Stimulated activated CD8-positive, alpha-beta memory T cell treated with anti-CD3 and anti-CD28 coated beads, Interleukin-15, amount 100 ng/mL, for 24 hours (primary cell): ENCODE measurements around the gene PLIN3.
"Not testable (repeated sequence)": the region's sequence is repeated elsewhere in the genome, so short reads cannot be mapped to it uniquely, and the experiment has no call there.

Source experiments
- DNase-seq: peaks from one replicate; pipeline ENCODE4 v3.0.0-alpha.2; 2020; ENCODE audit warnings: low read depth

Gene PLIN3

DNA sequence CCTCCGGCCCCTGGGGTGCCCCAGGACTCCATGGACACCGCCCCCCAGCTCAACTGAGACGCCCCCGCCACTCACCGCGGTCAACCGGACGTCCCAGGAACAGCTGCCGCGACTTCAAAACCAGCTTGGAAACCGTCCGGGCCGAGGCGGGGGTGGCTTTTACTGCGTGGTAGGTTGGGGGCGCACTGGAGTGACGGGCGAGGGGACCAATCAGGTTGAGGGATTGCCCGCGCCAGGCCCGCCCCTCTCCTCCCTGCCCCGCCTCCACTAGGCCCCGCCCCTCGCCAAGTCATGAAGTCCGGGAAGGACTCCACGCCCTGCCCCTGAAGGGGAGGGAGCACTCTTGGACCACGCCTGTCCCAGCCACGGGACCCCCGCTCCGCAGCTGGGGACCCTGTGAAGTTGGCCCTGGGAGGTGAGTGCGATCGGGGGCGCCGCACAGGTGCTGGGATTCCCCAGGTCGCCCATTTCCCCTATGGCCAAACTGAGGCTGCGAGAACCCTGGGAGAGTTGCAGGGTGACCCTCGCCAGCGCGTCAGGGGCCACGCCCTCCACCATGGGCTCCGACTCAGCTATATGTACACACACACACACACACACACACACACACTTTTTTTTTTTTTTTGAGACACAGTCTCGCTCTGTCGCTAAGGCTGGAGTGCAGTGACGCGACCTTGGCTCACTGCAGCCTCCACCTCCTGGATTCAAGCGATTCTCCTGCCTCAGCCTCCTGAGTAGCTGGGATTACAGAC lies at the start of gene PLIN3:
PLIN3 (minus strand) TSS at position 134 of the 752 bp plus-strand sequence. CDS start 6,273 bp downstream, outside the sequence.
- DNase-seq, result peak; percentile 92

DNA sequence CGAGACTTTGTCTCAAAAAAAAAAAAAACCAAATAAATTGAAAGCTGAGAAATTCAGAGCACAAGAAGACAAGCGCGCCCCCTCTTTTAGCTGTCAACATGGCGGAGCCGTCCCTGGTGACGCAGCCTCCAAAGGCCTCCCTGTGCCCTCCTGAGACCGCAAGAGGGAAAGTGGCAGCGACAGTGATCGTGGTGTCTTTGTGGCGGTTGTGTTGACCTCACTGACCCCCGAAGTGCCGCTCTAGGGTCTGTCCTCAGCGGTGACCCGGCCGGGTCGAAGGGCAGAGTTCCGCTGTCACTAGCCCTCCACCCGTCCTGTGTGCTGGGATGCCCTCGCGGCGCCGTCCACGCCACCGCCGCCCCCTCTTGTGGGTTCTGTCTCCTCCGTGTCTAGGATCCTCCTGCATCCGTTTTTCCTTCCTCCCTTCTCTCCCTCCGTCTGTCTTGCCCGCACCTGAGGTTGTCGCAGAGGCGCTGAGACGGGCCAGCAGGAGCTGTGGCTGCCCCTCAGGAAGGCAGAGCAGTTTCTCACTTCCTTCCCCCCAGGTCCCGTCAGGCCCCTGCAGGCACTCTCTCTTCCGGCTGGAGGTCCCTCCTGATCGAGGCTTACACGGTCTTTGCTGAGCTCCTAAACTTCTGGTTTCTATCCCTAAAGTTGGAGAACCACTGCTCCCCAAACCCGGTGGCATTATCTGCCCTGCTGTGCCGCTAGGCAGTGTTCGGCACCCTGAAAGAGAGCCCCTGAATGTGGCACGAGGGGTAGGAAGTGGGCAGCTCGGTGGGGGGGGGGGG lies 49.0 kb upstream of the PLIN3 start:
- no peak for DNase-seq

GRCh38 chr19:4914736-4915501 lies 47.5 kb upstream of the PLIN3 start:
- peak; percentile 35 for DNase-seq

DNA sequence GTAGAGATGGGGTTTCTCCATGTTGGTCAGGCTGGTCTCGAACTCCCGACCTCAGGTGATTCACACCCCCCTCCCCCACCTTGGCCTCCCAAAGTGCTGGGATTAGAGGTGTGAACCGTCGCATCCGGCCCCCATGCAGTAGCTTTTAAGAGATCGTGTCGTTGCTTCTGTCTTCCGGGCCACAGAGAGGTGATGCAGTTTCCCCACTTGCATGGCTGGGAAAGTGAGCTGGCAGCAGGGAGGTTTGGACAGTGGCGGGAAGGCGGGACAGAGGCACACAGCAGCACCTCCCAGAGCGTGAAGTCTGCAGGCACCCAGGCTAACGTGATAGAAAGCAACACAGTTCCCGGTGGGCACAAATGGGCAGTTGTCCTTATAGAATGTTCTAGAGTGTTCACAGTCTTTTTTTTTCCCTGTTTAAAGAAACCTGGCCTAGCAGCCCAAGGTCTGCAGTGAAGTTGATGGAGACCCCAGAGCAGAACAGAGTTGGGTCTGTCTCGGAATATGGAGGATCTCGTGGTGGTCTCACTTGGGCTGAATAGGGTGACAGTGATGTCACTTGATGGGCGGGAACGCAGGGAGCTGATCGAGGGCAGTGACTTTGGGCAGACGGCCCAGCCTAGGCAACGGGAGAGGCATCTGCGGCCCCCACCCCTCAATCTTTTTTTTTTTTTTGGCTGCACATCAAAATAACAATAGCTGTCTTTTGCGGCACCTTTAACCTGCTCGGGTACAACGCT lies 46.7 kb upstream of the PLIN3 start:
- DNase-seq, result no peak

DNA sequence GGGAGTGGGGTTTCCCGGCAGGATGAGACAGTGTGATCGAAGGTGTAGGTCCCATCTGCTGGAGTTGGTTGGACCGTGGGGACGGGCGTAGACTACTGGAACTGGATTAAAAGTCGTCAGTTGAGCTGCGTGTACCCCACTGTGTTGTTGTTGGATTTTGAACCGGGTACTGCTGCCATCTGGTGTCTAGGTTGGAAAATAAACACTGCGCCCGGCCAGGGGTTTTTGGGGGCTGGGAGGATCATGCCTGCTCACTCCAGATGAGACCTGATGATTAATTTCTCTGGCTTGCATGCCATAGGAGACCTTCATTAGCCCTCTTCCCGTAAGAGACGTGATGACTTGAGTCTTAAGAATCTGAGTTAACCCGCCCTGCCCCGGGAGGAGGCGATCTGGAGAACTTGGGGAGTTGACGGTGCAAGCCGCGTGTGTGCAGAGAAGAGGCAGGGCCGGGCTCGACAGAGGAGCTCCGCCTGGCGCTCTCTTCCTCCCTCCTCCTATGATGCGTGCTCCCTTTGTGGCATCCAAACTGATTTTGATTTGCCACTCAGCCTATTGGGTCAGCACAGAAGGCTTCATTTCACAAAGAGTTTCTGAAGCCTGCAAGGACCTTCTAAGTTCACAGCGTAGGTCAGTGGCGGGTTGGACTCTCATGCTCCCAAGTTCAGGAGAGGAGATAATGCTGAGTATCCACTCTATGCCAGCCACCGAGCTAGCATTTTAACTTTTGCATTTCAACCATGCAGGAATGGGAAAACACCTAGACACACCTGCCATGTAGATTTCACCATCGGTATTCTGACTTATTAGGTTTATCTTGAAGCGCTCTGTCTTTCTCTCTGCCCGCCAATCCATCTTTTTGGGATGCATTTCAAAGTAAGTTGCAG lies 44.6 kb upstream of the PLIN3 start:
- peak; percentile 35 for DNase-seq

DNA sequence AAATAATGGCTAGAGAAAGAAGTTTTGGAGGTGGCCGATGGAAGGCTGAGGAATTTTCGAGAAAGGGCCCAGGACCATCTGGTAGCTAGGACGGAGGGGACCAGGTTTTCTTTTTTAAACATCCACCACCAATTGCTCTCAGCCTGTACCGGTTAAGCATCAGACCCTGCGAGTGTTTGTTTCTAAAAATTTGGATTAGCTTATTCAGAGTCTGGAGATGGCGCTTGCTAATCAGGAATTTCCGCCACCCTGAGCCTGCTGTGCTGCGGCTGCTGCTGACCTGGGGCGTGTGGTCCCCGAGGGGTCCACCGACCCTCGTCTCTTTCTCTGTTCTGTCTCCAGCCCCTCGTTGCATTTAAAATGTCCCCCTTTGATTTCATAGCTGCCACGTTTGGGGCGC lies 43.8 kb upstream of the PLIN3 start:
- no peak for DNase-seq

DNA sequence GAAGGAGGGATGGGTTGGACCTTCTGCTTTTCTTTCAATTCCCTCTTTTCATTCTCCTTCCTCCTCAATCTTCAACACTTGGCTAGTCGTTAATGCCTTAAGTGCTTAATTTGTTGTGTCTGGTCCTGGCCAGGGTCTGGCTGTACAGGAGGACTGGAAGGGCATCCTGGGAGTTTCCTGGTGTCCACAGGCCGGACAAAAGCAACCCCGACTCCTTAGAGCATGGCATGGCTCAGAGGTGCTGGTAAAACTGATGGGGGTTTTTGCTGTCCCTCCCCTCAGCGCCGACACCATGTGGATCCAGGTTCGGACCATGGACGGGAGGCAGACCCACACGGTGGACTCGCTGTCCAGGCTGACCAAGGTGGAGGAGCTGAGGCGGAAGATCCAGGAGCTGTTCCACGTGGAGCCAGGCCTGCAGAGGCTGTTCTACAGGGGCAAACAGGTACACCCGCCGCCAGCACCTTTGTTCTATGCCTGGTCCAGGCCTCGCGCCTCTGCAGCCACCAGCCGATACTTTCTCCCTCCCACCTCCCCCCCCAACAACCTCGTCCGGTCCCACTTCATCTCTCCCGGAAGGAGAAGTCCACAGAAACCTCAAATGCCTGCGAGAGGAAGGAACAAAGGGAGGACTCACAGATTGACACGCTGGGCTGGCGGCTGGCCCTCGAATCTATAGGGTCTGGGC lies 43.3 kb upstream of the PLIN3 start:
- no peak for DNase-seq

- peak; percentile 87 for DNase-seq
Measured at GRCh38 chr19:4909897-4910593, 42.6 kb upstream of the PLIN3 start.

GRCh38 chr19:4909156-4909896 lies 41.9 kb upstream of the PLIN3 start, which contains the start of gene UHRF1:
UHRF1 (plus strand) TSS chr19:4909501; CDS start chr19:4910886, 1,385 bp downstream.
- peak; percentile 47 for DNase-seq

GRCh38 chr19:4908781-4909155 lies 41.3 kb upstream of the PLIN3 start:
- no peak for DNase-seq

DNA sequence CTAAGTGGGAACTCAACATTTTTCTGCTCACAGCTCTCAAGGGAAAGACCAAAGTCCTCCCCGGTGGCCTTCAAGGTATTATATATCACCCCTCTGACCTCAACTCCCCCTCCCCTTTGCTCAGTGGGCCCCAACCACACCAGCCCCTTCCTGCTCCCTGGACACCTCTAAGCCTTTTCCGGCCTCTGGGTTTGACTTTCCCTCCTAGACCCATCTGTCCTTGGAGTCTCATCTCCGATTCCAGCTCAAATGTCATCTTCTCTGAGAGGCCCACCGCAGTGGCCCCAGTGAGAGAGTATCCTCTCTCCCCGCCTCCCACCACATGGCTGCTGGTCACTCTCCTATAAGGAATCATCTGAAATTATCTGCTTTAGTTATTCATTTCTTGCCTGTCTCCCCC lies 40.9 kb upstream of the PLIN3 start:
- no peak for DNase-seq

DNA sequence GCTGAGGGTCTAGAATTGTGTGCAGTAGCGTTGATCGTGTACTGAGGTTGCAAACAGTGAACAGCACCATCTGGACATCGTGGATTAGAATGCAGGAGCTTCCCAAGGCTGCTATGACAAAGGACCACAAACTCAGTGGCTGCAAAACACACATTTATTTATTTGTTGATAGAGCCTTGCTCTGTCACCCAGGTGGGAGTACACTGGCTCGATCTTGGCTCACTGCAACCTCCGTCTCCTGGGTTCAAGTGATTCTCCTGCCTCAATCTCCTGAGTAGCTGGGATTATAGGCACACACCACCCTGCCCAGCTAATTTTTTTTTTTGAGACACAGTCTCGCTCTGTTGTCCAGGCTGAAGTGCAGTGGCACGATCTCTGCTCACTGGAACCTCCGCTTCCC lies 39.5 kb upstream of the PLIN3 start:
- no peak for DNase-seq

- no peak for DNase-seq
Measured at GRCh38 chr19:4904481-4904880, 37.0 kb upstream of the PLIN3 start.

GRCh38 chr19:4902796-4903195 lies 35.3 kb upstream of the PLIN3 start, which contains the start of gene ARRDC5:
ARRDC5 (minus strand) TSS chr19:4902896; CDS start chr19:4902825, 71 bp downstream.
- DNase-seq, result no peak

DNA sequence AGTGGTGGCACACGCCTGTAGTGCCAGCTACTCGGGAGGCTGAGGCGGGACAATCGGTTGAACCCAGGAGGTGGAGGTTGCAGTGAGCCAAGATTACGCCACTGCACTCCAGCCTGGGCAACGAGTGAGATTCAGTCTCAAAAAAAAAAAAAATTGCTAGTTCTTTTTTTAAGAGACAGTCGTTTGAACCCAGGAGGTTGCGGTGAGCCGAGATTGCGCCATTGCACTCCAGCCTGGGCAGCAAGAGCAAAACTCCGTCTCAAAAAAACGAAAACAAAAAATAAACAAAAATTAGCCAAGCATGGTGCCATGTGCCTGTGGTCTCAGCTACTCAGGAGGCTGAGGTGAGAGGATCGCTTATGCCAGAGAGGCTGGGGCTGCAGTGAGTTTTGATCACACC lies 33.4 kb upstream of the PLIN3 start:
- DNase-seq, result not testable (repeated sequence)

- DNase-seq, result no peak
Measured at GRCh38 chr19:4897146-4897545, 29.7 kb upstream of the PLIN3 start.

DNA sequence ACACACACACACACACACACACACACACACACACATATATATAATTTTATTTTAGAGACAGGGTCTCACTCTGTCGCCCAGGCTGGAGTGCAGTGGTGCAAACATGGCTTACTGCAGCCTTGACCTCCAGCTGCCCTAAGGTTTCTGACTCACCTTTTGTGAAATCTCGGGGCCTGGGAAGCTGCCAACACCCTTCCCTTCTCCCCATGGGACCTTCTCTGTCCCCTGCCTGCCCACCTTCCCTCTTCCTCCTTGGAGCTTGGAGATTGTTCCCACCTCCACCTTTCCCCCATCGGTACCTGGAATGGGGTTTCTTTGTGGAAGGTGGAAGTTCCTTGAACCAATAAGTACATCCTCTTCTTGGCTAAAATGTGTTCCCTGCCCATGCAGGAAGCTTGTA lies 28.9 kb upstream of the PLIN3 start:
- no peak for DNase-seq

GRCh38 chr19:4892962-4893361 lies 25.5 kb upstream of the PLIN3 start:
- not testable (repeated sequence) for DNase-seq

- DNase-seq, result no peak
Measured at GRCh38 chr19:4891066-4891465, 23.6 kb upstream of the PLIN3 start.
